ENCODE results near the gene CASZ1. TPM values are rescaled to one million over a fixed set of nuclear protein-coding genes. Genes with fewer than 3 reads are reported as not detected.
A peak's percentile ranks its signal among the peaks of the same experiment; 100 is the strongest.

Gene CASZ1
- total RNA-seq, 1 donor from 2014 or later = 9.2 TPM

DNA sequence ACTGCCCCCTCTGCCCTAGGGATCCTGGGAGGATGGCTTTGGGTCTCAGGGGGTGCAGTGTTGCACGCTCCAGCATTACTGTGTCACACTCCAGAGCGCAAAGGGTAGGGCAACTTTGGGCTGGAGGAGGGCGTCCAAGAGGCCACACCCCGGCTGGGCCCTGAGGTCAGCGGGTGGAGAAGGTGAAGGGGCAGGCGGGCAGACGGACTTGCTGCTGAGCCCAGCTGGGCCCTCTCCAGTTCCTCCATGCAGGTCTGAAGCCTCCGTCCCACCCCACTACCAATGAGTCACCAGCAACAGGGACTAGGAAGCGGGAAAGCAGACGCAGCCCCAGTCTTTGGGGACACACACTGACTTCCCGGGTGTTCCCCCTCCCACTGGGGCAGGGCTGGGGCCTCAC is 116.0 kb downstream of the CASZ1 start:
- peak; percentile 40 for FAIRE-seq
- no peaks in the 10 kb centered on the region for H3K27me3 ChIP-seq (ENCODE audit: control insufficient read depth, insufficient read depth, low read length)
- peak; percentile 39 for DNase-seq (ENCODE audit: low read depth)
- peaks cover 3% of the 10 kb centered on the region for H3K36me3 ChIP-seq (ENCODE audit: control insufficient read depth, insufficient read depth, low read length)
- H3K4me3 ChIP-seq (ENCODE audit: low read depth, low read length) = no peak overlapping the region
- TF ChIP-seq CTCF (IDR thresholded peaks at IDR 0.05; ENCODE audit: insufficient read depth, low read length, severe bottlenecking) = no peak

DNA sequence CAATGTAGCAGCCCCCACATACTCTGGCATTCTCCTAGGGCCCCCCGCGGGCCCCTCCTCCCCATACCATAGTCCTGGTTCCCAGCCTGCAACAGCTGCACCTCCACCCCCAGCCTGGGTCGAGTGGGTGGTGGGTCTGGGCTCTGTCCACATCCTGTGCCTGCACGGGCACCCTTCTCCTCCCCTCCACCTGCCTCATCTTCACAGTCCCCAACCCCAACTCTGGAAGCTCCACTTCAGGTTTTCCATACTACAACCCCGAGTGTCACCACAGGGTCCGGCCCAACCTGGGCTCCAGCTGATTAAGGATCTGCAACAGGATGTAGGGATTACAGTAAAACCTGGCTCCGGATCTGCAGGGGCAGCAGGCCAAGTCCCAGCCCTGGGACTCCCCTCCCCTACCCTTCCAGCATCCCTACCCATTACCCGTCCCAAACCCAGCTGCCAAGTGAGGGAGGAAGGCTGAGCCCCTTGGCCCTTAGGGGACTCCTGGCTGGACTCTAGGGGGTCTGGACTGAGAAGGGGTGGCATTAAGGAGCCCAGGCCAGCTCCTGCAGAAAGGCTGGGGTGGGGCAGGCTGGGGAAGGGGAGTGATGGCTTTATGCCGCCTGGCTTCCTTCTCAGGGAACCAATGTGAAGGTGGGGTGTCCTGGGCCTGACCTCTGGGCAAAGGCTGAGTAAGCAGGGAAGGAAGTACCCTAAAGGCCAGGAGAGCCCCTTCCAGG is 116.8 kb downstream of the CASZ1 start:
- Histone ChIP-seq H3K27me3 (ENCODE audit: control insufficient read depth, insufficient read depth, low read length) (no peaks in the 10 kb centered on the region), H3K36me3 (ENCODE audit: control insufficient read depth, insufficient read depth, low read length) (peaks cover 1% of the 10 kb centered on the region), H3K4me3 (ENCODE audit: low read depth, low read length) (no peak overlapping the region)
- DNase-seq (ENCODE audit: low read depth) (peak; percentile 55), FAIRE-seq (no peak)
- TF ChIP-seq CTCF (IDR thresholded peaks at IDR 0.05; ENCODE audit: insufficient read depth, low read length, severe bottlenecking) = no peak

- DNase-seq (ENCODE audit: low read depth) = no peak
- FAIRE-seq = no peak
- H3K36me3 ChIP-seq (ENCODE audit: control insufficient read depth, insufficient read depth, low read length) = peaks cover 3% of the 10 kb centered on the region
- H3K27me3 ChIP-seq (ENCODE audit: control insufficient read depth, insufficient read depth, low read length) = no peaks in the 10 kb centered on the region
- H3K4me3 ChIP-seq (ENCODE audit: low read depth, low read length) = no peak overlapping the region
- no peak for TF ChIP-seq CTCF (IDR thresholded peaks at IDR 0.05; ENCODE audit: insufficient read depth, low read length, severe bottlenecking)
Observed at GRCh38 chr1:10678852-10679251, 117.6 kb downstream of the CASZ1 start.

- DNase-seq (ENCODE audit: low read depth) (no peak), FAIRE-seq (no peak)
- Histone ChIP-seq H3K4me3 (ENCODE audit: low read depth, low read length) (no peak overlapping the region), H3K36me3 (ENCODE audit: control insufficient read depth, insufficient read depth, low read length) (peaks cover 5% of the 10 kb centered on the region), H3K27me3 (ENCODE audit: control insufficient read depth, insufficient read depth, low read length) (no peaks in the 10 kb centered on the region)
- TF ChIP-seq CTCF (IDR thresholded peaks at IDR 0.05; ENCODE audit: insufficient read depth, low read length, severe bottlenecking) = no peak
Observed at GRCh38 chr1:10678402-10678801, 118.0 kb downstream of the CASZ1 start.

DNA sequence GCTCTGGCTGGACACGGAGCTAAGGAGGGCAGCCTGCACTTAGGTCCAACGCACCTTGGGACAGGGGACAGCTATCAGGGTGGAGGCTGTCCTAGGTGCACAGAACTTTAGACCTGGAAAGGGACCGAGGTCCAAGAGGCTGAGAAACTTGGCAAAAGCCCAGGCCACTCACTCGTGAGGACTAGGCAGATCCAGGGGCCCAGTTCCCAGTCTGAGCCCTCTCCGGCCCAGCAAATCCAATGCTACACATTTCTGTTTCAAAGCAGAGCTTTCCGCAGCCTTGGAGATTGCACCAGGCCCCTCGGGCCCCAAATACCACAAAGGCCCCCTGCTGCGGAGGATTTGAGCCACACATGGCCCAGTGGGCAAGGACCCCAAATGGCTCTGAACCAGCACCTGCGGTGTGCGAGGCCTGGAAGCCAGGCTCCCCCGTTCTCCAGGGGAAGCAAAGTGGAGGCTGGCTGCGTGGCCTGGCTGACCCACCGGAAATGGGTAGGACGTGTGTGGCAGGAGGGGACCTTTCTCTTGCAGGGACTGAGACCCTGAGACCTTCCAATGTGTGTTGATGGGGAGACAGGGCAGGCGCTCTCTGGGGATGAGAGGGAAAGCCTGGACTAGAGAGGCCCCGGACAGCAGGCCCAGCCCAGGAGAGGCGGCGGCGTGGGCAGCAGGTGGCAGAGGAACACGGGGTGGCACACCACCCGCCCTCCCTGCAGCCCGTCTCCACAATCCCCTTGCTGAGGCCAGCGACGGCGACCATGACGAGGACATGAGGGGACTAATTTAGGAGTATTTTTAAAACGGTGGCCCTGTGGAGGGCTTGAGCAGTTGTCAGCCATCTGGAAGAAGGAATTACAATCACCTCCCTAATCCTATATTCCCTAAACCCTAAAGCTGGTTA is 118.7 kb downstream of the CASZ1 start:
- no peaks in the 10 kb centered on the region for H3K27me3 ChIP-seq (ENCODE audit: control insufficient read depth, insufficient read depth, low read length)
- DNase-seq (ENCODE audit: low read depth) (no peak), FAIRE-seq (no peak)
- no peak overlapping the region for H3K4me3 ChIP-seq (ENCODE audit: low read depth, low read length)
- TF ChIP-seq CTCF (IDR thresholded peaks at IDR 0.05; ENCODE audit: insufficient read depth, low read length, severe bottlenecking) = no peak
- peaks cover 5% of the 10 kb centered on the region for H3K36me3 ChIP-seq (ENCODE audit: control insufficient read depth, insufficient read depth, low read length)

Measured in bronchial epithelial cell (primary cell).